HG02623 (cell line): ENCODE measurements around the gene GPD2.

Experiments used
- ATAC-seq: cut with Tn5 transposase; IDR thresholded peaks from one replicate; pipeline ENCODE4 v1.9.1; 2021; ENCODE audit warnings: moderate library complexity; ENCODE audit not compliant: unreplicated experiment

Gene GPD2

DNA sequence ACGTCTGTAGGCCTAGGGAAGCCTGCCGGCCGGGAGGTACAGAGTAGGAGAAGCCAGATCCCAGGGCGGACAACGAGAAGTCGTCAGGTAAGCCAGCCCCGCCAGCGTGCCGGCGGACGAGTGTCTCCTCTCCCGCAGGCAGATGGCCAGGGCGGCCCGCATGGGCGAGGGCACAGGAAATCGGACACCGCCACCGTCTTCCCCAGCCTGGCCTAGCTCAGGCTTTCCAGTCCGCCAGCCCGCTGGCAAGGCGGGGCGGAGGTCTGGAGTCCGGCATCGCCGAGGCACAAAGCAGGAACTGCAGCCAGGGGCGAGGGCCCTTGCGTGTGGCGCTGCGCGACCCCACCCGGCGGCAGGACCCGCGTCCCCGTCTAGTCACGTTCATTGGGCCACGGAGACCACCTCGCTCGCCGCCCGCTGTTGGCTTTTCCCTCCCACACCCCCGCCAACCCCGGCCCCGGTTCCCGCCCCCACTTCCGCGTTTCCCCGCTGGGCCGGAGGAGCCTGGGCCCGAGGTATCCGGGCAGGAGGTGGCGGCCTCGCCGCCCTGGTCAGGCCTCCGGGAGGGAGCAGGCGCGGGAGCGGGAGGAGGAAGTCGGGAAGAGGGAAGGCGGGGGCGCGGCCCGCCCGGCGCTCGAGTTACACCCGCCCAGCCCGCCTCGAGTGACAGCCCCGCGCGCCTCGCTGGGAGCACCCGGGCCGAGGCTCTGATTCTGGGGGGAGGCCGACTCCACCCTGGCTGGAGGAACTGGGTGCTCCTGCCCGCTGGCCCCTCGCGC lies at the start of gene GPD2:
TSS of gene GPD2 (plus strand) at position 662 of the 779 bp plus-strand sequence. CDS start 39,727 bp downstream, outside the sequence.
- ATAC-seq: peak; percentile 41

DNA sequence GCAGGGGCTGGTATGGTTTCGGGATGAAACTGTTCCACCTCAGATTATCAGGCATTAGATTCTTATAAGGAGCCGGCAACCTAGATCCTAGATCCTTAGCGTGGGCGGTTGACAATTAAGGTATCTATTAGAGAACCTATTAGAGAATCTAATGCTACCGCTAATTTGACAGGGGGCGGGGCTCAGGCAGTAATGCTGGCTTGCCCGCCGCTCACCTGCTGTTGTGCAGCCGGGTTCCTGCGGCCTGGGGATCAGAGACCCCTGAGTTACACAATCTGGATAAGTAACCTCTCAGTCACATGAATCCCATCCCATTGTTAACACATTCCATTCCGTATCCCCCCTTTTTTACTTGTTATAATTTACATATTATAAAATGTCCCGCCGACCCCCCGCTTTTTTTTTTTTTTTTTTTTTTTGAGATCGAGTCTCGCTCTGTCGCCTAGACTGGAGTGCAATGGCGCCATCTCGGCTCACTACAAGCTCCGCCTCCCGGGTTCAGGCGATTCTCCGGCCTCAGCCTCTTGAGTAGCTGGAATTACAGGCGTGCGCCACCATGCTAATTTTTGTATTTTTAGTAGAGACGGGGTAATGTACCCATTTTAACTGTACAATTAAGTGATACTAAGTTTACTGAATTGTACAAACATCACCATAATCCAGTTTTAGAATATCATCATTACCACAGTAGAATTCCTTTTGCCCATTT lies 42.0 kb upstream of the GPD2 start:
- no peak for ATAC-seq

DNA sequence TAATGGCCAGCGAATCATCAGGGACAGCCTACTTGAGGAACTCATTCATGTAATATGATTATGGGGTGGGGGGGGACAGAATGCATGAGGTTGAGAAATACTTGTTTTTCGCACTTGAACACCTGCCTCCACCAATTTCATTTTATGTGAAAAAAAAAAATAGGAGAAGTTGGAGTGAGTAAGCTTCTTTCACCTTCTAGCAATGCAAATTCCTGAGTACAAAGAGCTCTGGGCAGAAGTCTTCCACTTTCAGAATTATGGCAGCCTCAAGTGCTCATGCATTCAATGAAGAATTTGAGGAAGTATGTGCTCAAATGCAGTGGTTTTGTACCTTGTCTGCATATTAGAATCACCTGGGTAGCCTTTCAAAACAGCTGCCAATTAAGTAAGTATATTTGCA lies 40.1 kb upstream of the GPD2 start:
- peak; percentile 33 for ATAC-seq

DNA sequence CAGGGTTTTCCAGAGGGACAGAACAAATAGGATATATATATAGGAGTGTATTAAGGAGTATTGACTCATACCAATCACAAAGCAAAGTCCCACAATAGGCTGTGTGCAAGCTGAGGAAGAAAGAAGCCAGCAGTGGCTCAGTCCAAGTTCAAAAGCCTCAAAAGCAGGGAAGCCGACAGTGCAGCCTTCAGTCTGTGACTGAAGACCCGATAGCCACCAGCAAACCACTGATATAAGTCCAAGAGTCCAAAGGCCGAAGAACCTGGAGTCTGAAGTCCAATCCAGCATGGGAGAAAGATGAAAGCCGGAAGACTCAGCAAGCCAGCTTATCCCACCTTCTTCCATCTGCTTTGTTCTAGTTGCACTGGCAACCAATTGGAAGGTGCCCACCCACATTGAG lies 39.0 kb upstream of the GPD2 start:
- no peak for ATAC-seq

DNA sequence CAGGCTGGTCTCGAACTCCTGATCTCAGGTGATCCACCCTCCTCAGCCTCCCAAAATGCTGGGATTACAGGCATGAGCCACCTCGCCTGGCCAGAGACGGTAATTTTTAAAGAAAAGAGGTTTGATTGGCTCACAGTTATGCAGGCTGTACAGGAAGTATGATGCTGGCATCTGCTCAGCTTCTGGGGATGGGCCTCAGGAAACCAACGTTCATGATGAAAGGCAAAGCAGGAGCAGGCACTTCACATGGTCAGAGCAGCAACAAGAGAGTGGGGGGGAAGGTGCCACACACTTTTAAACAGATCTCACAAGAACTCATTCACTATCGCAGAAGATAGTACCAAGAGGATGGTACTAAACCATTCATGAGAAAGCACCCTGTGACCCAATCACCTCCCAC lies 38.0 kb upstream of the GPD2 start:
- no peak for ATAC-seq

DNA sequence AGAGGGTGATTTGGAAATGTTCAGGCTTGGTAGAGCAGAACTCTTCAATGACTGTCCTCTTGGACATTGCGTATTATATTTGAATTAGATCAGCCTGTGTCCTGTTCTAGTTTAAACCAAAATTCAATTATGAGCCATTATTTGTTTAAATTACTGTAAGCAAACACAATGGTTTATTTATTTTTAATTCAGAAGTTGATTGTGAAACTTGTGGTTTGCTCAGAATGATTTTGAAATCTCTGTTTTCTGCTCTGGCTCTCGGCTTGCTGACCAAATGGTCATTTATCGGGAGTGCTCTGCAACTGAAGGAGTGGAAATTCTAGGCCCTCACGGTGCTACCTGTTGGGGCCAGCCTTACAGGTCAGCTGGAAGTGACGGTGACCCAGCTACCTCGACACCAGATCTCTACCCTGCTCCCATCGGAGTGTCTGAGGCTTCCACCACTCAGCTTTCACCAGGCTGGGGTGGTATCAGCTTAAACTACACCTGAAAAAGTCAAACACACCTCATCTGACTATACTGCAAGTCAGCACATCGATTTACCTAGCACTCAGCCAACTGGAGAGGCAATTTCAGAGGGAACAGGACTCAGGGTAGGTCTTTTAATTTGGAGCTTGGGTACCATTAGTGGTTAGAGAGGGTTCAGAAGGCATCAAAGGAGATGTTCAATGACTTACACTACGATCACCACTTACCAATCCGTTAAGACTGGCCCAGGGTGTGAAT lies 36.8 kb upstream of the GPD2 start:
- no peak for ATAC-seq

DNA sequence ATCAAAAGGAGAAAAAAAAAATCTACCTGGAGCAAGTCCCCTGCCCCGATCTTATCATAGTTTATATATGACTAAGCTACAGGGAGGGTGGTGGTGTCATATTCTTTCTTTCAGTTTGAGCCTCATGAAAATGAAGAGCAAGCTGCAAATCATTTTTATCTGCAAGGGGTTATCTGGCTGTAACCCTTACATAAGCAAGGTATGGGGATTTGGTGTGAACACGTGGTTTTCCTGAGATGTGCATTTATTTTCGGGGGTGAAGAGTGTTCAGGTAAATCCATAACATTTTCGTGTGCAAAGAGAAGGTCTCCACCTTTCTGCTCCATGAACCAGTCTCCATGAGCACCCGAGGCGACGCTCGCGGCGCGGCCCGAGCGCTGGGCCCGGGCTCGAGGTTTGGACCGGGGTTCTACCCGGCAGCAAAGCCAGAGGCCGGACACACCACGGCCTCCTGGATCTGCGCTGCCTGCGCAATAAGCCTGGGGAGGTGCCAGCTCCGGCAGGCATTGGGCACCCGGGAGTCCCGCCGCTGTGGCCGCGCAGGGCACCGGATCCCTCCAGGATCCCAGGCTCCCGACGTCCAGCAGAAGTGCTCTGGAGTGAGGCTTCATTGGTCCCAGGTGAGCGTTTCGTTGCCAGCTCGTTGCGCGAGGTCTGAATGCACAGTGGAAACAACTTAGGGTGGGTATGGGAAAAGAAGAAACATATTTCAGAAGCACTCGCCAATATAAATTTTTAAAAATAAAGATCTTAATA lies 36.1 kb upstream of the GPD2 start:
- peak; percentile 32 for ATAC-seq

DNA sequence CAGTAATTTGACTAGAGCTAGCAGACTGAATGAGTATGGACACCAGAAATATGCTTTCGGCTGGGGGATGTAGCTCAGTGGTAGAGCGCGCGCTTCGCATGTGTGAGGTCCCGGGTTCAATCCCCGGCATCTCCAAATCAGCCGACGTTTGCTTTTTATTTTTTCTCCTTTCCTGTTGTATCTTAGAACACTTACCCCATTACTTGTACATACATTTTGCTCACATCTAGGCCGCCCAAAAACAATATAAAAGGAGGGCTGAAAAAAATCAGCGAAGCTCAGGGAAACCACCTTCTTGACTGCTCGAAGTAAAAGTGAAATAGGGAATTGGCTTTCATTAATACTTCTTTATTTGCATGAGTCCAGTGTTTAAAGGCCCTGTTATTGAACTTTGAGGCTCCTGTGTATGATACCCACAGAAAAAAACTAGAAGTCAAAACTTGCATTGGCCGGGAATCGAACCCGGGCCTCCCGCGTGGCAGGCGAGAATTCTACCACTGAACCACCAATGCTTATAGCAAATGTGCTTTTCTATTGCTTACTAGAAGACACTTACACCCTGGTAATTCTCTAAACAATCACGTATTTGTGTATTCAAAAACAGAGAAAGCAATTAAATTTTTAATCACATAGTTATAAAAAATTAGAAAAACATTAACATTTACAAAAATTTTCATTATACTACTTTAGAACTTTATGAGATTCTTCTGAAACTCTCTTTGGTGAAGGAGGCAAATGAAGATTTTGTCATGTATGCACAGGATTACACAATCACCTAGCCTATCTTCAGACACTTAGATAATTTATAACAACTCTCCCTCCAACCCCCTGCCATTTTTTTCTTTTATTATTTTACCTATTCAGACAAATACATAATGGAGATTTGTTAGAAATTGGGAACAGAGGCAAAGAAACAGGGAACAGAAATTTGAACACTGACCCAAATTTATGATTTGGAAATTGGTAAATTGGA lies 35.2 kb upstream of the GPD2 start:
- ATAC-seq: peak; percentile 62

DNA sequence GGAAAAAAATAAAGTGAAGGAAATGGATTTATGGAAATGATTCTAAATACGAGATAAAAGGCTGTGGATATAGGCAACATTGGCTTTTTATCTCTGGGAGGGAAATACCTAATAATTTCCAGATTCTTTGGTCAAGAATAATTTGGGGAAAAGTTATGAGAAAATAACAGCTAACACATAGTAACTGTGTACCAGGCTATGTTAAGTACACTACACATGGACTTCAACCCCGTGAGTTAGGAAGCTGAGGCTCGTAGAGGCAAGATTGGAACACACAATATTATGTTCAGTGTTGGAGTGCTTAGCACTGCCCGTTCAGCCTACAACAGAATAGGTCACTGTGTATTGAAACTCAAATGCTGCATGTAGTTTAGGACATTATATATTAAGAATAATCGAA lies 34.3 kb upstream of the GPD2 start:
- no peak for ATAC-seq

DNA sequence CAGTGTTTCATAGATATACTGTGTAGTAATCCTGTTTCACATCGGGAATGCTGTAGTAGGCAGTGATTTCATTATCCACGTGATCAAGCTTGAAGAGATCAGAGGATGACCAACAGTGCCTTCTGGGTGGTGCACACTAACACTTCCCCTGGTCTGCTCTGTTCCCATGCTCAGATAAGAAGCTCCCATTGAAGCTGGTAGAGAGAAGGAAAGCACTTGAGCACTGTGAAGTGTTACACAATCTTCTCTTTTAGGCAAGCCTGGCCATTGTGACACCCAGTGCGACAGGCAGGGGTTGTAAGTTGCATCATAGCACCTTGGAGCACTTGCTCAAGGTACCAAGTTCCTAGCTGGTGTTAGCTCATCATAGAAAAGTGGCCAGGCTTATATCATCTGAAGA lies 30.6 kb upstream of the GPD2 start:
- no peak for ATAC-seq

DNA sequence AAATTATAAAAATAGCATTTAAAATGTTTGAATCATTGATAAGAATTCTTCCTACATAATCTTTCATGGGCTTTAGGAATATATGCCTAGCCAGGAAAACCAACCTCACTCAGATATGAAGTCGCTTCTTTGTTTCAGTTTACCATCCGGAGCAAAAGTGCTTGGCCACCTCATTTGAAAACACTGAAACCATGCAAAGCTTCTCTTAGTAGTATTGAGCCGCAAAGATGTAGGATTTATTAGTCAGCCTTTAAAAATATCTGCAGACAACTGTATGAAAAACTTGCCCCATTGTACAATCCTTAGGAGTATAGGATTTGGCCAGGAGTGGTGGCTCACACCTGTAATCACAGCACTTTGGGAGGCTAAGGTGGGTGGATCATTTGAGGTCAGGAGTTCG lies 24.3 kb upstream of the GPD2 start:
- ATAC-seq: no peak

DNA sequence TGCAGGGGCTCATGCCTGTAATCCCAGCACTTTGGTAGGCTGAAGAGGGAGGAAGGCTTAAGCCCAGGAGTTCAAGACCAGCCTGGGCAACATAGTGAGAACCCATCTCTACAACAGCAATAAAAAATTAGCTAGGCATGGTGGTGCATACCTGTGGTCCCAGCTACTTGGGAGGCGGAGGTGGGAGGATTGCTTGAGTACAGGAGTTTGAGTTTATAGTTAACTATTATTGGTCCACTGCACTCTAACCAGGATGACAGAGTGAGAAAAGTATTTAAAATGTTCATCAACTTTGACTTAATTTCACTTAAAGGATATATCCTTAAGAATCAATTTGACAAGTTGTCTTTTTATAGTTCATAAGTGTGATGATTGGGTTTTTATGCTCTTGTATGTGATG lies 14.3 kb upstream of the GPD2 start:
- no peak for ATAC-seq

DNA sequence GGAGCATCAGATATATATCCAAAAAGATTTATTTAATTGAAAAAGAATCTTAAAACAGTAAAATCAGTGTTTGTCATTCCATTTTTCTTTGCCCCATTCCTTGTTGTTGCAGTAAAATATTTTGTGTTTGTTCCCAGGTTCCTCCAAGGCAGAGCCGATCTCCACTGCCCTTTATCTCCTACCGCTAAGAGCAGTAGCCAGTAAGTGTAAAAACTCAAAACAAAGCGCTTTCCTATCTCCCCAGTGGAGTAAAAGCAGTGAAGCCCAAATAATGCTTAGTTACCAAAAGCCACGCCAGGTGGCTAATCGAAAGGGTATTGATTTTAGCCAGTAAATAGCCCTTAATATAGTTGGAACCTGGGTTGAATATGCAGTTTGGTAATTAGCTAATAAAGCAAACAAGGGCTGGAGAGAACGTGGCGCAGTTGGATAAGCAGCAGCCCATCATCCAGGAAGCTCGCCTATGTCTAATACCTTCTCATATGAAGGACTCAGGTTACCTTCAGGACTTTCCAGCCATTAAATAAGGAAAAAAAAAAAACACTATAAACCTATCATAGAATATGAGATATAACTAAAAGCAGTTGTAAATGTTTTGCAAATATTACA lies 12.4 kb upstream of the GPD2 start:
- no peak for ATAC-seq

DNA sequence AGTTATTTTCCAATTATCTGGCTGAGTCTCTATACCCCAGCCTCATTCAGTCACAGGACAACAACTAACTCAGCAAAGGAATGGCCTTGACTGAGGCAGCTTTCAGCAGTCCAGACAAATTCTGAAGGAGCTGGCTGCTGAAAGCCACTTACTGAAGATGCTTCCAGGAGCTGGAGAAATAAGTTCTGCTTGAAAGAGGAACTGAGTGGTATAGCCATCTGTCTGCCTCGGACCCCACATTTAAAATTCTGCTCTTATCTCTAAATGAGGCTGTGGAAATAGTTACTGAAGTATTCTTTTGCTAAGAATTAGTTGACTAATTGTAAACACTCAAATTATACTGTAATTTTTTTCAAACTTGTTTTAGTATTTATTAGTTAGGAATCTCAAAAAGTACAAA lies 9.1 kb upstream of the GPD2 start:
- ATAC-seq: no peak

DNA sequence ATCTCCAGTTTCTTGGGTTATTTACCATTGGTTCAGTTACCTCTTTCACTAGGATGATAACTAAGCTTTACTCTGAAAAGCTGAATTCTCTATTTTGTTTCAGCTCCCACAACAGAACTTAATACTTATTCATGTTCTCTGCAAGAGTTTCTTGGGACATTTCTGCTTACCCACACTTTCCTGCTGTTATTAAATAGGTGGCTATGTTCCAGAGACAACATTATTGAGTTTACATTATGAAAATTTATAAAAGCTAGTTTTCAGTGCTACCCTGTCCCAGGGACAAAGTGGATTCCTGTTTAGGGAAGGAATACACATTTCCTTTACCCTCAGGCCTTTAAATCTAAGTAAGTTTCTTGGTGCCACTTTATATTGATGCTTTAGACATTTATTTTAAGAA lies 7.0 kb upstream of the GPD2 start:
- no peak for ATAC-seq

DNA sequence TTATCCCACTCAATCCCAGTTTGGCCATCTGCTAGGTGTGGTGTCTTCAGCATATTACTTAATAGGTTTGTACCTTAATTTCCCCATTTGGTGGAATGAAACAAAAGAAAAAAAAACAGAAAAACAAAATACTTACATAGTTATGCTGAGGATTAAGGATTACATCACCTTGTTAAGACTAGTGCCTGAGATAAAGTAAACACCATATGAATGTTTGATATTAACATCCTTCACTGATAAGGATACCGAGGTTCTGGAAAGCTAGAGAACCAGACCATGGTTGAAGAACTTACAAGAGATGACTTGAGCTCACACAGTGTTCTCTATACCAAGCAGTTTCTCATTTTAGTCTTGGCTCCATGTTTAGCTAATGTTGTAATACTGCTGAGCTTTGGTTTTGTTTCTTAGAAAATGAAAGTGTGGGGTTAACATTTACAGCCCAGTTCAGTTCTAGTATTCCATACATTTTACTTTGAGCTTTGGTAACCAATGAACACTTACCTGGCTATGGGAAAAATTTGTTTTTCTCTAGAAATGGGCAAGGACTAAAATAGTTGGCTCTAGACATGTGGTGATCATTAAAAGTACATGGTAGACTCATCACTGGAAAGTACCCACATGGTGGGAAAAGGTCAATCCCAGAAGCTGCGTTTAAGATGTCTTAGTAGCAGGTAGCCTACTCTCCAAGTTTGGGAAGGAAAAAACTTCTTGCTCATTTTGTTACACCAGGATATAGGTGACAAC lies 5.8 kb upstream of the GPD2 start:
- peak; percentile 23 for ATAC-seq

DNA sequence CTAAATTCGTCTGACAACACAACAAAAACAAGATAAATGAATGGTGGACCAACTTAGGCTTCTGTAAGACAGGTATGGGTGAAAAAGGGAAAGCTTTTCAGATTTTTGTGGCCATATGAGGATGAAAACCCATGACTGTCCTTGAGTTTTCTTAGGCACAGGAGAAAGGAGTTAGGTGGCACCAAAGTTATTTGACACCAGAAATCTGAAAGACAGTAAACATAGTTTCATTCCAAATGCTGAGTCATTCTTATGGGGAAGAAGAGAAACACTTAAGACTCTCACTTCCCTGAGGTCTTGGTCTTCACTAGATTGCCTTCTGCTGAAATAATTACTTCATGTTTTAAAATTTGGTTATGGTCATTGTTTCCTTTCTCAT lies 5.2 kb upstream of the GPD2 start:
- peak; percentile 65 for ATAC-seq

DNA sequence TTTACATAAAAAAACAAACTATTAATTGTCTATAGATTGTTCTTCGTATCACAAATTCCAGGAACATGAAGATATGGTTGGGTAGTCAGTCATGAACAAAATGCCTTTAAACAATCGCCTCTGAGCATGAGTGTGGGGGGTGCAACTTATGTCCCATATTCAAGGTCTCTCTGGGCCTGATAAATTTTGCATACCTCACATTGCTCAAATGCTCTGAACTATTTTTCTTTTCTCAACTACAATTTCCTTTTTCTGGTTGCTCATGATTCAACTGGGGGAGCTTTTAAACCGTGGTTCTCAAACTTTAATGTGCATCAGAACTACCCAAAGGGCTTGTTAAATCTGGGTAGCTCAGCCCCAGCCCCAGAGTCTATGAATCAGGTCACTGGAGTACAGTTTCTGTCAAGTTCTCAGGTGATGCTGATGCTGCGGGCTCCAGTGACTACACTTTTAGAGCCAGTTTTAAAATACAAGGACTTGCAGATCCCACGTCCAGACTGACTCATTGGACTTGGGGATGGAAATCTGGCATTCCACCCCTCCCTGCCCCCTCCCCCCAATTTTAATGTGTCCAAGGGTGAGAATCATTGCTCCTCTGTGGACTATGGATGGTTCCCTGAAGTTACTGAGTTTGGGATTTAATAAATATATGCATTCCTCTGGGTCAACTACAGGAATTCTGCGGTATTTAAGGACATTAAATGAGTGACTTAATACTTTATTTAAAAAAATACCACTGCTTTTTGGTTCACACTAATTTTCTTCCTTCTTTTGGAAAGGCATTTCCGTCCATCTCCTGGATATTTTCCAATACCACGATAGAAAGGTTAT lies 1.5 kb upstream of the GPD2 start:
- no peak for ATAC-seq
